H1 (cell line): Measurements from ENCODE around the gene DEPP1. TPM values are rescaled to one million over a fixed set of nuclear protein-coding genes. Genes with fewer than 3 reads are reported as not detected.

Source experiments
- CTCF ChIA-PET: fragments of 300-600 bp; sonication (Branson Sonifier 250); formaldehyde crosslinking; loops from one replicate; lab custom pipeline; 2021; ENCODE audit not compliant: partially characterized antibody; lab: Charles Lee
- POLR2A ChIA-PET: fragments of 300-600 bp; sonication (Branson Sonifier 250); formaldehyde crosslinking; loops from one replicate; lab custom pipeline; 2021; ENCODE audit warnings: inconsistent platforms; ENCODE audit not compliant: partially characterized antibody; lab: Charles Lee
- DNase-seq, 2 experiments: peaks; one replicate each; pipeline versions ENCODE4 v3.0.0 to v3.0.0-alpha.2; 2010 to 2022; ENCODE audit warnings: low spot score in 2 of 2, low read depth in 1 of 2, mixed read lengths in 1 of 2
- FAIRE-seq: peaks from 2 replicates; lab custom pipeline; 2011; peaks lifted over from hg19 to GRCh38; lab: Jason Lieb, UNC
- H2AFZ ChIP-seq: 2 replicates; pipeline ENCODE4 v1.8.1; 2012; ENCODE audit warnings: low read length, inconsistent platforms
- H2AK5ac ChIP-seq: 2 replicates; pipeline ENCODE4 v1.6.1; 2013; ENCODE audit warnings: low read depth, low read length
- H2BK120ac ChIP-seq: replicated peaks from 2 replicates; pipeline ENCODE3; 2013; ENCODE audit warnings: low read depth, low read length, inconsistent platforms
- H2BK12ac ChIP-seq: 2 replicates; pipeline ENCODE4 v1.6.1; 2013; ENCODE audit warnings: low read depth, low read length
- H2BK15ac ChIP-seq: 2 replicates; pipeline ENCODE4 v1.6.1; 2013; ENCODE audit warnings: low read length
- H2BK20ac ChIP-seq: 2 replicates; pipeline ENCODE4 v1.6.1; 2013; ENCODE audit warnings: low read length
- H2BK5ac ChIP-seq: 2 replicates; pipeline ENCODE4 v1.6.1; 2013; ENCODE audit warnings: low read depth, low read length
- H3K14ac ChIP-seq: 2 replicates; pipeline ENCODE4 v1.6.1; 2013; ENCODE audit warnings: inconsistent platforms; ENCODE audit not compliant: insufficient read length
- H3K18ac ChIP-seq: 2 replicates; pipeline ENCODE4 v1.6.1; 2013; ENCODE audit warnings: low read length; ENCODE audit errors: extremely low read depth
- H3K23ac ChIP-seq: 2 replicates; pipeline ENCODE4 v1.6.1; 2013; ENCODE audit warnings: inconsistent platforms; ENCODE audit not compliant: insufficient read length
- H3K23me2 ChIP-seq: 2 replicates; pipeline ENCODE4 v1.6.1; 2013; ENCODE audit warnings: low read depth, low read length
- H3K27ac ChIP-seq: 2 replicates; pipeline ENCODE4 v1.6.1; 2011; ENCODE audit warnings: low read depth, low read length, inconsistent platforms
- H3K27me3 ChIP-seq, 4 experiments: replicated peaks in 1 of 4; 1 replicate in 1 of 4; 2 replicates in 3 of 4; pipeline versions ENCODE4 v1.6.1 to v1.8.1; 2011 to 2013; ENCODE audit warnings: low read length in 3 of 4, mild to moderate bottlenecking in 3 of 4, inconsistent platforms in 2 of 4, mixed read lengths in 2 of 4, moderate library complexity in 1 of 4; ENCODE audit not compliant: control insufficient read depth in 3 of 4, insufficient read depth in 3 of 4; ENCODE audit errors: extremely low read depth in 1 of 4
- H3K36me3 ChIP-seq, 4 experiments: 2 replicates each; pipeline versions ENCODE4 v1.6.1 to v1.8.1; 2011 to 2013; ENCODE audit warnings: mild to moderate bottlenecking in 4 of 4, low read length in 3 of 4, moderate library complexity in 2 of 4, control low read depth in 1 of 4, inconsistent platforms in 1 of 4; ENCODE audit not compliant: insufficient read depth in 4 of 4, control insufficient read depth in 2 of 4
- H3K4ac ChIP-seq: replicated peaks from 2 replicates; pipeline ENCODE3; 2013; ENCODE audit warnings: low read length, low read depth, mixed read lengths, inconsistent platforms; ENCODE audit not compliant: insufficient read length
- H3K4me1 ChIP-seq, 4 experiments: replicated peaks in 1 of 4; 1 replicate in 1 of 4; 2 replicates in 3 of 4; pipeline versions ENCODE4 v1.6.1 to v1.8.1; 2011 to 2013; ENCODE audit warnings: low read length in 3 of 4, inconsistent platforms in 2 of 4, mixed read lengths in 1 of 4; ENCODE audit not compliant: insufficient read depth in 4 of 4, control insufficient read depth in 3 of 4
- H3K4me2 ChIP-seq, 2 experiments: 2 replicates each; pipeline versions ENCODE4 v1.6.1 to v1.8.1; 2011 to 2013; ENCODE audit warnings: low read depth in 2 of 2, low read length in 2 of 2, control low read depth in 1 of 2, inconsistent platforms in 1 of 2, mild to moderate bottlenecking in 1 of 2; ENCODE audit not compliant: insufficient read depth in 1 of 2
- H3K4me3 ChIP-seq, 4 experiments: fragments of 200-600, 300-600 bp in 1 of 4; sonication (generic), shearing (Covaris generic), sonication (Bioruptor Twin) in 1 of 4; 2 replicates each; pipeline versions ENCODE4 v1.5.1 to v1.8.1; 2011 to 2016; ENCODE audit warnings: low read length in 4 of 4, low read depth in 3 of 4, control low read depth in 2 of 4, inconsistent platforms in 2 of 4, mild to moderate bottlenecking in 2 of 4, mixed read lengths in 1 of 4, moderate library complexity in 1 of 4; ENCODE audit not compliant: insufficient read depth in 2 of 4; ENCODE audit errors: extremely low read depth in 1 of 4
- H3K56ac ChIP-seq: replicated peaks from 2 replicates; pipeline ENCODE3; 2013; ENCODE audit warnings: low read depth, mild to moderate bottlenecking, mixed read lengths, low read length, inconsistent platforms; ENCODE audit not compliant: insufficient read length
- H3K79me1 ChIP-seq: 2 replicates; pipeline ENCODE4 v1.6.1; 2013; ENCODE audit warnings: low read depth, low read length, control low read depth
- H3K79me2 ChIP-seq, 2 experiments: 2 replicates each; pipeline versions ENCODE4 v1.6.1 to v1.8.1; 2012 to 2013; ENCODE audit warnings: low read length in 2 of 2, mild to moderate bottlenecking in 2 of 2, inconsistent platforms in 1 of 2; ENCODE audit not compliant: insufficient read depth in 2 of 2, control insufficient read depth in 1 of 2
- H3K9ac ChIP-seq, 4 experiments: replicated peaks in 1 of 4; 1 replicate in 1 of 4; 2 replicates in 3 of 4; pipeline versions ENCODE4 v1.6.1 to v1.8.1; 2011 to 2013; ENCODE audit warnings: low read depth in 3 of 4, low read length in 3 of 4, control low read depth in 2 of 4, mild to moderate bottlenecking in 2 of 4, moderate library complexity in 2 of 4, inconsistent platforms in 1 of 4; ENCODE audit errors: extremely low read depth in 1 of 4
- H3K9me3 ChIP-seq, 2 experiments: 2 replicates each; pipeline versions ENCODE4 v1.6.1 to v1.8.1; 2012 to 2013; ENCODE audit warnings: mild to moderate bottlenecking in 2 of 2, moderate library complexity in 2 of 2, control low read depth in 1 of 2, inconsistent platforms in 1 of 2, low read depth in 1 of 2, low read length in 1 of 2, mixed read lengths in 1 of 2; ENCODE audit not compliant: insufficient read depth in 2 of 2
- H4K20me1 ChIP-seq, 2 experiments: replicated peaks in 1 of 2; 2 replicates each; pipeline versions ENCODE3 to v1.8.1; 2011 to 2013; ENCODE audit warnings: inconsistent platforms in 2 of 2, low read length in 2 of 2, mild to moderate bottlenecking in 1 of 2; ENCODE audit not compliant: insufficient read depth in 2 of 2, control insufficient read depth in 1 of 2
- H4K5ac ChIP-seq: 2 replicates; pipeline ENCODE4 v1.6.1; 2013; ENCODE audit warnings: low read length, low read depth, mixed read lengths, inconsistent platforms; ENCODE audit not compliant: insufficient read length
- H4K8ac ChIP-seq: 2 replicates; pipeline ENCODE4 v1.8.0; 2013; ENCODE audit warnings: mild to moderate bottlenecking, moderate library complexity, low read length, inconsistent platforms; ENCODE audit not compliant: insufficient read depth; ENCODE audit errors: extremely low read depth
- H4K91ac ChIP-seq: replicated peaks from 2 replicates; pipeline ENCODE3; 2013; ENCODE audit warnings: low read length, mixed read lengths, inconsistent platforms; ENCODE audit not compliant: insufficient read length
- BACH1 ChIP-seq: IDR thresholded peaks from 2 replicates; pipeline ENCODE4 v1.6.1; 2012; ENCODE audit warnings: low read length, improper control_type of control experiment
- CBX8 ChIP-seq: fragments of 300-800, 300-1000 bp; sonication (generic); IDR thresholded peaks from 2 replicates; pipeline ENCODE4 v1.7.1; 2016; ENCODE audit warnings: low read depth, low read length, borderline replicate concordance
- FOSL1 ChIP-seq: IDR thresholded peaks from 2 replicates; pipeline ENCODE4 v1.6.1; 2011; ENCODE audit warnings: mild to moderate bottlenecking, low read depth, low read length, moderate library complexity; ENCODE audit not compliant: insufficient read depth
- RNF2 ChIP-seq: fragments of 200-900, 300-1000 bp; sonication (generic); IDR thresholded peaks from 2 replicates; pipeline ENCODE4 v1.7.1; 2016; ENCODE audit warnings: borderline replicate concordance, low read depth, mild to moderate bottlenecking, antibody characterized with exemption, low read length; ENCODE audit not compliant: poor library complexity, severe bottlenecking; ENCODE audit errors: missing control alignments
- WGBS, 2 experiments: shearing (Covaris generic) in 1 of 2; methylation state at CpG; one replicate each; pipeline versions ENCODE4 v1.1.6 to v1.1.7; 2013 to 2015; ENCODE audit warnings: low lambda C conversion rate in 2 of 2, mixed read lengths in 2 of 2, inconsistent platforms in 1 of 2, low coverage in 1 of 2, missing lambda C conversion rate in 1 of 2; ENCODE audit not compliant: insufficient replicate concordance in 2 of 2, insufficient coverage in 1 of 2, insufficient read length in 1 of 2; ENCODE audit errors: extremely low coverage in 1 of 2, missing lambda C conversion rate in 1 of 2; 5-methylcytosine and 5-hydroxymethylcytosine counted together
- polyA plus RNA-seq, 7 experiments: library from polyadenylated mRNA; depleted of rRNA in 3 of 7; stranded (reverse) in 5 of 7; unstranded in 2 of 7; fragments of >200 nt in 5 of 7; fragments of 200-250 nt in 2 of 7; gene quantifications; 1 replicate in 5 of 7; 2 replicates in 1 of 7; 4 replicates in 1 of 7; pipeline versions ENCODE4 v1.2.1 to v1.2.3, GENCODE V29; 2011 to 2013; ENCODE audit warnings: missing spikeins in 2 of 7, mixed read lengths in 2 of 7
- total RNA-seq: library from RNA; stranded (reverse); fragmentation: NEBNext Ultra II Directional; extraction: Animal tissue kit (Norgen Biotek cat#: 25700); gene quantifications from 2 replicates; pipeline ENCODE4 v1.2.1, GENCODE V29; 2021

The DEPP1 gene
- total and polyA plus RNA-seq, 2 of the 8 experiments (the other 6 are each of a cell fraction or from before 2014, with no cell fraction given), result 0.67 to 4.5 TPM

DNA sequence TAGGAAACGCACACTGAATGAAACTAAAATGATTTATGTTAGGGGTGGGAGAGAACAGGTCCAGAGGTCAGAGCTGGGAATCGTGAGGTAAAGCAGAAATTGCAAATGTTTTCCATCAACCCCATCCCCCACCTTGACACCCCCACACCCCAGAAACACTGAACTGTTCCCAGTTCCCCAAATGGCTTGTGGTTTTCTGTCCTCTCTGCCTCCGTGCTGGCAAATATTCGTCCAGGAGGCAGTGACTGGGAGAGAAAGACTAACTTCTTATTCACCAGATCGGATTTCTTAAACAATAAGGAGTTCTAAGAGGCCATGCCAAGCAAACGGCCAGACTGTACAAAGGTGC is 19.7 kb downstream of the DEPP1 start:
- Histone ChIP-seq H2BK12ac (no peak overlapping the region), H4K20me1 (no peaks in the 10 kb centered on the region), H3K9ac (peak overlapping the region in 3 of 4 experiments; percentile 67 to 79 (median 77); a peak in 6 of 7 replicates), H3K4me1 (peaks cover 10 to 26% (median 18%) of the 10 kb centered on the region in 4 experiments), H3K56ac (no peak overlapping the region), H2AFZ (no peak overlapping the region), H2BK5ac (peak overlapping the region; percentile 80; the same call in 1 of the 2 replicates), H2BK15ac (0 out of 2 replicates have a peak overlapping the region, but pooled peaks have one; percentile 66), H2AK5ac (no peak overlapping the region), H3K23ac (no peak overlapping the region), H3K4me2 (peak overlapping the region; percentile 87 to 90), H3K23me2 (peaks cover 8% of the 10 kb centered on the region), H3K18ac (peak overlapping the region; percentile 44; the same call in 1 of the 2 replicates), H4K91ac (no peak overlapping the region), H2BK20ac (no peak overlapping the region), H2BK120ac (no peak overlapping the region), H4K8ac (peak overlapping the region; percentile 93; the same call in 1 of the 2 replicates), H3K36me3 (no peaks in the 10 kb centered on the region), H3K27ac (peak overlapping the region; percentile 25; the same call in 1 of the 2 replicates), H3K4me3 (peak overlapping the region; percentile 71 to 87 (median 76)), H3K14ac (no peak overlapping the region), H3K9me3 (no peaks in the 10 kb centered on the region), H3K79me2 (no peaks in the 10 kb centered on the region; a peak in 1 of 4 replicates), H3K4ac (no peak overlapping the region), H3K27me3 (peaks cover 0 to 7% (median 3%) of the 10 kb centered on the region in 4 experiments; a peak in 4 of 7 replicates), H3K79me1 (no peaks in the 10 kb centered on the region), H4K5ac (no peak overlapping the region)
- POLR2A ChIA-PET, result interaction anchor here (0.9 to 1.8 kb wide), 4 partner anchors 14 to 21 kb away, joined by 3 to 5 read pairs (median 4); partner anchors contain the start of gene DEPP1
- TF ChIP-seq FOSL1 (no peak), RNF2 (no peak), CBX8 (no peak), BACH1 (no peak)
- DNase-seq (no peak), FAIRE-seq (no peak)
- CTCF ChIA-PET, result interaction anchor here (0.7 to 1.3 kb wide), 5 partner anchors 11 to 80 kb away, joined by 3 to 6 read pairs (median 4); partner anchors contain the start of gene DEPP1
- WGBS, 2 experiments, result 27% methylated on average over 6 of the region's 6 CpGs; no CpG with 5 or more reads in 1 of the 2 experiments
